ENCODE measurements around the gene TOR4A. TPM values are rescaled to one million over a fixed set of nuclear protein-coding genes. Genes with fewer than 3 reads are reported as not detected.

The TOR4A gene
- polyA plus RNA-seq, 3 donors = 5.8 to 8.1 (median 7.3) TPM

Other genes starting within 250 kb of the TOR4A start
- 10 to 100 TPM; 56.6 to 68.7 (median 63.6) TPM for gene ABCA2, start 249.5 kb upstream of the TOR4A start, polyA plus RNA-seq (ENCODE audit: insufficient read length in 3 of 3)
- gene FUT7, start 245.6 kb upstream of the TOR4A start, polyA plus RNA-seq (ENCODE audit: insufficient read length in 3 of 3) = under 1 TPM in 1 of 3 donors, not detected in 2; 0.18 TPM
- 10 to 100 TPM; 28.3 to 38.5 (median 32.0) TPM for gene NPDC1, start 231.5 kb upstream of the TOR4A start, polyA plus RNA-seq (ENCODE audit: insufficient read length in 3 of 3)
- 1 to 10 TPM; 5.5 to 7.4 (median 7.3) TPM for gene ENTPD2, start 223.7 kb upstream of the TOR4A start, polyA plus RNA-seq (ENCODE audit: insufficient read length in 3 of 3)
- 10 to 100 TPM in 1 of 3 donors, 1 to 10 TPM in 2; 8.0 to 10.4 (median 10.0) TPM for gene SAPCD2, start 207.2 kb upstream of the TOR4A start, polyA plus RNA-seq (ENCODE audit: insufficient read length in 3 of 3)
- gene UAP1L1, start 200.2 kb upstream of the TOR4A start, polyA plus RNA-seq (ENCODE audit: insufficient read length in 3 of 3) = 1 to 10 TPM; 5.4 to 8.6 (median 6.3) TPM
- 10 to 100 TPM; 56.7 to 71.5 (median 64.7) TPM for gene MAN1B1, start 190.7 kb upstream of the TOR4A start, polyA plus RNA-seq (ENCODE audit: insufficient read length in 3 of 3)
- gene DPP7, start 163.0 kb upstream of the TOR4A start, polyA plus RNA-seq (ENCODE audit: insufficient read length in 3 of 3) = 10 to 100 TPM; 24.0 to 29.6 (median 27.7) TPM
- gene GRIN1, start 138.6 kb upstream of the TOR4A start, polyA plus RNA-seq (ENCODE audit: insufficient read length in 3 of 3) = under 1 TPM in 1 of 3 donors, not detected in 2; 0.36 TPM
- under 1 TPM in 1 of 3 donors, not detected in 2; 0.34 TPM for gene LRRC26, start 107.7 kb upstream of the TOR4A start, polyA plus RNA-seq (ENCODE audit: insufficient read length in 3 of 3)
- gene TMEM210, start 105.7 kb upstream of the TOR4A start, polyA plus RNA-seq (ENCODE audit: insufficient read length in 3 of 3) = not detected
- 10 to 100 TPM; 46.2 to 55.9 (median 51.3) TPM for gene ANAPC2, start 89.2 kb upstream of the TOR4A start, polyA plus RNA-seq (ENCODE audit: insufficient read length in 3 of 3)
- 10 to 100 TPM; 55.4 to 69.1 (median 65.3) TPM for gene SSNA1, start 89.0 kb upstream of the TOR4A start, polyA plus RNA-seq (ENCODE audit: insufficient read length in 3 of 3)
- 10 to 100 TPM; 14.6 to 23.2 (median 22.0) TPM for gene TPRN, start 77.0 kb upstream of the TOR4A start, polyA plus RNA-seq (ENCODE audit: insufficient read length in 3 of 3)
- gene TMEM203, start 72.1 kb upstream of the TOR4A start, polyA plus RNA-seq (ENCODE audit: insufficient read length in 3 of 3) = 10 to 100 TPM; 41.9 to 47.5 (median 44.7) TPM
- gene NDOR1, start 72.0 kb upstream of the TOR4A start, polyA plus RNA-seq (ENCODE audit: insufficient read length in 3 of 3) = 10 to 100 TPM; 13.3 to 18.9 (median 17.2) TPM
- 10 to 100 TPM; 12.8 to 13.8 (median 13.2) TPM for gene RNF208, start 55.5 kb upstream of the TOR4A start, polyA plus RNA-seq (ENCODE audit: insufficient read length in 3 of 3)
- 10 to 100 TPM; 10.9 to 17.0 (median 16.3) TPM for gene CYSRT1, start 52.6 kb upstream of the TOR4A start, polyA plus RNA-seq (ENCODE audit: insufficient read length in 3 of 3)
- gene RNF224, start 50.2 kb upstream of the TOR4A start, polyA plus RNA-seq (ENCODE audit: insufficient read length in 3 of 3) = 10 to 100 TPM; 10.1 to 15.2 (median 13.8) TPM
- gene SLC34A3, start 46.8 kb upstream of the TOR4A start, polyA plus RNA-seq (ENCODE audit: insufficient read length in 3 of 3) = 10 to 100 TPM; 10.3 to 12.1 (median 11.4) TPM
- gene TUBB4B, start 36.4 kb upstream of the TOR4A start, polyA plus RNA-seq (ENCODE audit: insufficient read length in 3 of 3) = 100 to 1,000 TPM; 383 to 516 (median 420) TPM
- gene STPG3, start 26.4 kb upstream of the TOR4A start, polyA plus RNA-seq (ENCODE audit: insufficient read length in 3 of 3) = 1 to 10 TPM; 2.8 to 3.9 (median 3.9) TPM
- gene NELFB, start 22.4 kb upstream of the TOR4A start, polyA plus RNA-seq (ENCODE audit: insufficient read length in 3 of 3) = 10 to 100 TPM; 57.3 to 65.4 (median 61.7) TPM
- gene NRARP, start 24.5 kb downstream of the TOR4A start, polyA plus RNA-seq (ENCODE audit: insufficient read length in 3 of 3) = 1 to 10 TPM; 7.4 to 9.7 (median 8.5) TPM
- gene EXD3, start 145.4 kb downstream of the TOR4A start, polyA plus RNA-seq (ENCODE audit: insufficient read length in 3 of 3) = 10 to 100 TPM; 16.0 to 25.3 (median 25.2) TPM
- gene NOXA1, start 145.7 kb downstream of the TOR4A start, polyA plus RNA-seq (ENCODE audit: insufficient read length in 3 of 3) = 10 to 100 TPM in 2 of 3 donors, 1 to 10 TPM in 1; 6.7 to 12.3 (median 10.7) TPM
- 1 to 10 TPM in 1 of 3 donors, under 1 TPM in 2; 0.61 to 1.0 (median 0.86) TPM for gene ENTPD8, start 163.6 kb downstream of the TOR4A start, polyA plus RNA-seq (ENCODE audit: insufficient read length in 3 of 3)
- gene NSMF, start 181.6 kb downstream of the TOR4A start, polyA plus RNA-seq (ENCODE audit: insufficient read length in 3 of 3) = 10 to 100 TPM; 45.9 to 55.4 (median 50.4) TPM